Measurements from ENCODE around the gene KCNQ2.

GRCh38 chr20:63371291-63371865 lies 101.1 kb downstream of the KCNQ2 start:
- no peak for TF ChIP-seq CTCF (IDR thresholded peaks at IDR 0.05; ENCODE audit: insufficient read depth, low read length)
- no peak for TF ChIP-seq POLR2AphosphoS5 (IDR thresholded peaks at IDR 0.05; ENCODE audit: low read depth)

All from HL-60 (cell line).